HEK293T (cell line): ENCODE measurements around the gene GUCA2B.

ENCODE experiments used
- CTBP1 ChIP-seq: fragments of 450-650 bp; IDR thresholded peaks from 2 replicates; pipeline ENCODE4 v1.6.1; 2016; ENCODE audit warnings: borderline replicate concordance
- ELF4 ChIP-seq: fragments of 450-650 bp; IDR thresholded peaks from 2 replicates; pipeline ENCODE4 v1.6.1; 2017; ENCODE audit warnings: antibody characterized with exemption
- FOXA1 ChIP-seq: fragments of 450-650 bp; IDR thresholded peaks from 2 replicates; pipeline ENCODE4 v1.6.1; 2016; ENCODE audit warnings: mild to moderate bottlenecking
- FOXK2 ChIP-seq: fragments of 450-650 bp; IDR thresholded peaks from 2 replicates; pipeline ENCODE4 v1.6.1; 2016; ENCODE audit warnings: mild to moderate bottlenecking
- SUZ12 ChIP-seq: fragments of 450-650 bp; IDR thresholded peaks from 2 replicates; pipeline ENCODE4 v1.6.1; 2016; ENCODE audit warnings: mild to moderate bottlenecking
- ZNF384 ChIP-seq: fragments of 450-650 bp; IDR thresholded peaks from 2 replicates; pipeline ENCODE4 v1.6.1; 2016

- TF ChIP-seq FOXA1 (no peak), SUZ12 (no peak), CTBP1 (no peak), FOXK2 (no peak), ZNF384 (no peak), ELF4 (no peak)
Observed at GRCh38 chr1:42189931-42190853, 37.0 kb downstream of the GUCA2B start.
